ENCODE data around the gene SHB.
"Not testable (repeated sequence)": the region's sequence is repeated elsewhere in the genome, so short reads cannot be mapped to it uniquely, and the experiment has no call there.

SHB gene

GRCh38 chr9:37914154-37914551 is 154.9 kb downstream of the SHB start:
- no peak for DNase-seq

GRCh38 chr9:37913480-37914153 is 155.4 kb downstream of the SHB start:
- DNase-seq = peak; percentile 97

- DNase-seq = no peak
Observed at GRCh38 chr9:37911271-37911681, 157.8 kb downstream of the SHB start.

GRCh38 chr9:37910271-37910670 is 158.8 kb downstream of the SHB start:
- no peak for DNase-seq

- DNase-seq = not testable (repeated sequence)
Observed at GRCh38 chr9:37909836-37910235, 159.2 kb downstream of the SHB start.

- no peak for DNase-seq
Observed at GRCh38 chr9:37909326-37909725, 159.7 kb downstream of the SHB start.

GRCh38 chr9:37908698-37909186 is 160.3 kb downstream of the SHB start:
- no peak for DNase-seq

GRCh38 chr9:37908283-37908682 is 160.7 kb downstream of the SHB start:
- DNase-seq = no peak

- no peak for DNase-seq
Observed at GRCh38 chr9:37906312-37907239, 162.5 kb downstream of the SHB start.

GRCh38 chr9:37905776-37906175 is 163.3 kb downstream of the SHB start:
- no peak for DNase-seq

- DNase-seq = peak; percentile 42
Observed at GRCh38 chr9:37905131-37905505, 163.9 kb downstream of the SHB start.

- DNase-seq = no peak
Observed at GRCh38 chr9:37904445-37905130, 164.4 kb downstream of the SHB start.

GRCh38 chr9:37903647-37904444 is 165.2 kb downstream of the SHB start, which contains the start of gene SLC25A51:
Gene SLC25A51 (minus strand): TSS chr9:37904127. CDS start chr9:37888550, 15,577 bp downstream.
- peak; percentile 99 for DNase-seq

GRCh38 chr9:37902796-37903646 is 166.0 kb downstream of the SHB start:
- no peak for DNase-seq

GRCh38 chr9:37902131-37902530 is 166.9 kb downstream of the SHB start:
- no peak for DNase-seq

GRCh38 chr9:37899041-37899440 is 170.0 kb downstream of the SHB start:
- DNase-seq = no peak

GRCh38 chr9:37897665-37898064 is 171.4 kb downstream of the SHB start:
- no peak for DNase-seq

GRCh38 chr9:37892063-37892462 is 177.0 kb downstream of the SHB start:
- no peak for DNase-seq

GRCh38 chr9:37891042-37891441 is 178.0 kb downstream of the SHB start:
- DNase-seq = not testable (repeated sequence)

- no peak for DNase-seq
Observed at GRCh38 chr9:37889536-37889935, 179.5 kb downstream of the SHB start.

- DNase-seq = not testable (repeated sequence)
Observed at GRCh38 chr9:37887977-37888583, 180.9 kb downstream of the SHB start.

Measured in eye (tissue), 1 donor.